Stimulated activated memory B cell treated with anti-CD40 and anti-IgM and Interleukin-4, amounts not matched to agents 10 μg/mL and 1 μg/mL and 100 μg/mL, for 72 hours (primary cell): ENCODE results near the gene PACS1.
A peak's percentile ranks its signal among the peaks of the same experiment; 100 is the strongest.

Experiments
- ATAC-seq: fragments of 150-1000 bp; cut with Tn5 transposase; 2 replicates; pipeline ENCODE4 v1.10.0; 2021
- H3K27ac Mint-ChIP-seq: one replicate; pipeline ENCODE4 v1.8.0; 2022; ENCODE audit warnings: mild to moderate bottlenecking, mixed read lengths
- H3K27me3 Mint-ChIP-seq: one replicate; pipeline ENCODE4 v1.8.0; 2022; ENCODE audit warnings: mixed read lengths
- H3K36me3 Mint-ChIP-seq: one replicate; pipeline ENCODE4 v1.8.0; 2022; ENCODE audit warnings: mixed read lengths
- H3K4me1 Mint-ChIP-seq: one replicate; pipeline ENCODE4 v1.8.0; 2022; ENCODE audit warnings: mixed read lengths
- H3K4me3 Mint-ChIP-seq: one replicate; pipeline ENCODE4 v1.8.0; 2022; ENCODE audit warnings: mild to moderate bottlenecking, moderate library complexity, mixed read lengths
- H3K9me3 Mint-ChIP-seq: one replicate; pipeline ENCODE4 v1.8.0; 2022; ENCODE audit warnings: mixed read lengths

PACS1 gene

DNA sequence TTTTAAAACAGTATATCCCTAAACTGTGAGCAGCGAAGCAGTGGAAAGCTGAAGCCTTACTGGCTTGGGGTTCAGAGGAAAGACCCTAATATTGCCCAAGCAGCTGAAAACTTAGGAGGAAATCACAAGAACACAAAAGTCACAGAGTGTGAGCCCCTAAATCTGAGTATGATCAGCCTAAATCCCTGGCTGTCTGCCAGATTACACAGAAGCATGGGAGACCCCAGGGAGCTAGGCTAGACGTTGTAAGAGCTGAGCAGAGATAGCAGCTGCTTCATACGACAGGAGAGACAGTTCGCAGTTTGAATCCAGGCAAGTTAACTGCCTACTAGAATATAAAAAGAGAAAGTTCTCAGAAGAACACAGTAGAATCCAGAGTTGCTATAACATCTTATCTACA lies 81.2 kb downstream of the PACS1 start:
- peaks cover 5% of the 10 kb centered on the region for H3K9me3 Mint-ChIP-seq
- peak overlapping the region; percentile 33 for H3K27ac Mint-ChIP-seq
- H3K36me3 Mint-ChIP-seq, result peaks cover 33% of the 10 kb centered on the region
- no peak overlapping the region for H3K4me3 Mint-ChIP-seq
- no peaks in the 10 kb centered on the region for H3K27me3 Mint-ChIP-seq
- H3K4me1 Mint-ChIP-seq, result peaks cover 34% of the 10 kb centered on the region
- no peak for ATAC-seq

GRCh38 chr11:66154109-66154508 lies 84.0 kb downstream of the PACS1 start:
- H3K9me3 Mint-ChIP-seq, result peaks cover 5% of the 10 kb centered on the region
- peaks cover 46% of the 10 kb centered on the region for H3K4me1 Mint-ChIP-seq
- no peak overlapping the region for H3K27ac Mint-ChIP-seq
- H3K36me3 Mint-ChIP-seq, result peaks cover 23% of the 10 kb centered on the region
- H3K4me3 Mint-ChIP-seq, result no peak overlapping the region
- no peaks in the 10 kb centered on the region for H3K27me3 Mint-ChIP-seq
- no peak for ATAC-seq

GRCh38 chr11:66155387-66156073 lies 85.5 kb downstream of the PACS1 start:
- Mint-ChIP-seq H3K4me3 (no peak overlapping the region), H3K27me3 (no peaks in the 10 kb centered on the region), H3K4me1 (peaks cover 38% of the 10 kb centered on the region), H3K36me3 (peaks cover 23% of the 10 kb centered on the region), H3K9me3 (peaks cover 5% of the 10 kb centered on the region), H3K27ac (no peak overlapping the region)
- no peak for ATAC-seq

- Mint-ChIP-seq H3K27me3 (no peaks in the 10 kb centered on the region), H3K36me3 (peaks cover 5% of the 10 kb centered on the region), H3K4me3 (no peak overlapping the region), H3K9me3 (peaks cover 2% of the 10 kb centered on the region), H3K27ac (peak overlapping the region; percentile 40), H3K4me1 (peaks cover 31% of the 10 kb centered on the region)
- ATAC-seq, result peak; percentile 56
Measured at GRCh38 chr11:66157182-66157864, 87.3 kb downstream of the PACS1 start.

DNA sequence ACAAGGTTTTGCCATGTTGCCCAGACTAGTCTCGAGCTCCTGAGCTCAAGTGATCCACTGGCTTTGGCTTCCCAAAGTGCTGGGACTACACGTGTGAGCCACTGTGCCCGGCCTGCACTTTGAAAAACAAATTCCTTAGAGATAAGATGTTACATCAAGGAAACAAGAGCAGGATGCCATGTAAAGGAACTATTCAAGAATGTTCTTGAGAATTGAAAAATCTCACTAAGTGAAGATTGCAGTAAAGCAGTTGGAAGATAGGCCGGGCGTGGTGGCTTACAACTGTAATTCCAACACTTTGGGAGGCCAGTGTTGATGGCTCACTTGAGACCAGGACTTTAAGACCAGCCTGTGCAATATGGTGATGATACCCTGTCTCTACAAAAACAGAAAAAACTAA lies 88.1 kb downstream of the PACS1 start:
- Mint-ChIP-seq H3K4me3 (no peak overlapping the region), H3K9me3 (no peaks in the 10 kb centered on the region), H3K27ac (peak overlapping the region; percentile 18), H3K4me1 (peaks cover 30% of the 10 kb centered on the region), H3K27me3 (no peaks in the 10 kb centered on the region), H3K36me3 (no peaks in the 10 kb centered on the region)
- ATAC-seq, result no peak

GRCh38 chr11:66159324-66159984 lies 89.4 kb downstream of the PACS1 start:
- no peaks in the 10 kb centered on the region for H3K9me3 Mint-ChIP-seq
- H3K4me1 Mint-ChIP-seq, result peaks cover 30% of the 10 kb centered on the region
- H3K4me3 Mint-ChIP-seq, result no peak overlapping the region
- no peaks in the 10 kb centered on the region for H3K36me3 Mint-ChIP-seq
- no peak for ATAC-seq
- H3K27me3 Mint-ChIP-seq, result no peaks in the 10 kb centered on the region
- no peak overlapping the region for H3K27ac Mint-ChIP-seq

DNA sequence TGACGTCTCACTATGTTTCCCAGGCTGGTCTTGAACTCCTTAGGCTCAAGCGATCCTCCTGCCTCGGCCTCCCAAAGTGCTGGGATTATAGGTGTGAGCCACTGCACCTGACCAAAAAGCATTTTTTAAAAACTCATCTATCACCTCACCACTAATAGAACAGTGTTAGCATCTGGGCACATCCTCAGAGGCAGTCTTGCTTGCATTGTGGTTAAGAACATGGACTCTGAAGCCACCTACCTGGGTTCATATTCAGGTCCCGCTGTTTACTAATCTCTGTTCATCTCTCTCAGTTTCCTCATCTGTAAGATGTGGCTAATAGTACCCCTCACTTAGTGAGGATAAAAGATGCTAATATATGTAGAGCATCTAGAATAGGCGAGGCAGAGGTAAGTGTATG lies 90.6 kb downstream of the PACS1 start:
- Mint-ChIP-seq H3K27me3 (no peaks in the 10 kb centered on the region), H3K4me3 (no peak overlapping the region), H3K36me3 (peaks cover 5% of the 10 kb centered on the region), H3K27ac (no peak overlapping the region), H3K9me3 (no peaks in the 10 kb centered on the region), H3K4me1 (peaks cover 38% of the 10 kb centered on the region)
- no peak for ATAC-seq

DNA sequence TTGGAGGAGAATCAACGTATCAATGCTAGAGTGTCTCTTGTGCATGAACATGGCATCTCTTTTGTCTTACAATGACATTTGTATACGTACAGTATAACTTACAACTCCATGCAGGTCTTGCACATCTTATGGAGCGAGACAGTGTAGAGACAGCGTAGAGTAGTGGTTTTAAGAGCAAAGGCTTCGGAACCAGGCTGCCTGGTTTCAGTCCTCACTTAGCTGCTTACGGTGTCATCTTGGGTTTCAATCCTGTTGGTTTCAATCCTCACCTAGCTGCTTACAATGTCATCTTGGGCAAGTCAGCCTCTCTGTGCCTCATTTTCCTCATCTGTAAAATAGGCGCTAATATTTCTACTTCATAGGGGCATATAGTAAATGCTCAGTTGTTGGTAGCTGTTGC lies 98.2 kb downstream of the PACS1 start:
- no peaks in the 10 kb centered on the region for H3K27me3 Mint-ChIP-seq
- H3K36me3 Mint-ChIP-seq, result peaks cover 32% of the 10 kb centered on the region
- H3K4me1 Mint-ChIP-seq, result peaks cover 42% of the 10 kb centered on the region
- no peak for ATAC-seq
- no peaks in the 10 kb centered on the region for H3K9me3 Mint-ChIP-seq
- H3K27ac Mint-ChIP-seq, result no peak overlapping the region
- H3K4me3 Mint-ChIP-seq, result no peak overlapping the region

- Mint-ChIP-seq H3K4me3 (no peak overlapping the region), H3K27ac (no peak overlapping the region), H3K27me3 (no peaks in the 10 kb centered on the region), H3K4me1 (peaks cover 39% of the 10 kb centered on the region), H3K9me3 (no peaks in the 10 kb centered on the region), H3K36me3 (peaks cover 33% of the 10 kb centered on the region)
- no peak for ATAC-seq
Measured at GRCh38 chr11:66172146-66172545, 102.1 kb downstream of the PACS1 start.

GRCh38 chr11:66176650-66177049 lies 106.6 kb downstream of the PACS1 start:
- H3K4me3 Mint-ChIP-seq, result no peak overlapping the region
- H3K27ac Mint-ChIP-seq, result no peak overlapping the region
- H3K9me3 Mint-ChIP-seq, result peaks cover 2% of the 10 kb centered on the region

DNA sequence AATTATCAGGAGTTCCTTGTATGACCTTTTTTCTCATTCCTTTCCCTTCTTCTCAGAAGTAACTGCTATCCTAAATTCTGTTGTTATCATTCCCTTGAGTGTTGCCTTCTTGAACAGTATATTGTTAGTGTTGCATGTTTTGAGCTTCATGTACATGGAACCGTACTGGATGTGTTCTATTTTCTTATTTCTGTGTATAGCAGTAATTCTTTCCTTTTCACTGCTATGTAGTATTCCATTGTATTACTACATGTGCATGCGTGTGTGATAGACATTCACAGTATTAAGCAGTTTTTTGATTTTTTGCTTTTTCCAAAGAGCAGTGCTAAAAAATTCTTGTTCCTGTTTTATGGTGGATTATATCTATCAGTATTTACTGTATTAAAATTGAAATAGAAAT lies 108.1 kb downstream of the PACS1 start:
- Mint-ChIP-seq H3K4me3 (no peak overlapping the region), H3K36me3 (peaks cover 14% of the 10 kb centered on the region), H3K27me3 (no peaks in the 10 kb centered on the region), H3K27ac (no peak overlapping the region), H3K9me3 (peaks cover 2% of the 10 kb centered on the region), H3K4me1 (peaks cover 38% of the 10 kb centered on the region)
- no peak for ATAC-seq

More at GRCh38 chr11:66176650-66177049, 106.6 kb downstream of the PACS1 start:
- ATAC-seq, result no peak
- Mint-ChIP-seq H3K36me3 (peaks cover 23% of the 10 kb centered on the region), H3K4me1 (peaks cover 45% of the 10 kb centered on the region), H3K27me3 (no peaks in the 10 kb centered on the region)

DNA sequence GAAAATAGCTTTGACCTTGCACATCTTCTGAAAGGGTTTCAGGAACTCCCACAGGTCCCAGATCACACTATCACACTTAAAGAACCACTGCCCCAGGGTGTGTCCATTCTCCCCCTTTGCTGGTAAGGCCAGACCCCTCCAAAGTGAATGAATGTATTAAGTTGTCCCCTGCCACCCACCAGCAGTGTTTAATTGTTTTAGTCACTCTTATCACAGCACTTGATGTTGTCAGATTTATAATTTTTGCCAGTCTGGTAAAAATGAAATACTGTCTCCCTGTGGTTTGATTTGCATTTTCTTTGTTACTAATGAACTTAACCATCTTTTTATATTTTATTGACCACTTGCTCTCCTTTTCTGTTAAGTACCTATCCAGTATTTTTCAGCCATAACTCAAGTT lies 108.8 kb downstream of the PACS1 start:
- no peak for ATAC-seq
- Mint-ChIP-seq H3K27ac (peak overlapping the region; percentile 69), H3K9me3 (peaks cover 2% of the 10 kb centered on the region), H3K27me3 (no peaks in the 10 kb centered on the region), H3K4me1 (peaks cover 44% of the 10 kb centered on the region), H3K4me3 (no peak overlapping the region), H3K36me3 (peaks cover 9% of the 10 kb centered on the region)

- peaks cover 29% of the 10 kb centered on the region for H3K4me1 Mint-ChIP-seq
Measured at GRCh38 chr11:66181632-66182315, 111.7 kb downstream of the PACS1 start.

GRCh38 chr11:66183494-66184048 lies 113.5 kb downstream of the PACS1 start:
- no peak overlapping the region for H3K4me3 Mint-ChIP-seq
- no peaks in the 10 kb centered on the region for H3K27me3 Mint-ChIP-seq
- peaks cover 14% of the 10 kb centered on the region for H3K36me3 Mint-ChIP-seq
- no peak for ATAC-seq
- peaks cover 4% of the 10 kb centered on the region for H3K9me3 Mint-ChIP-seq
- H3K27ac Mint-ChIP-seq, result no peak overlapping the region
- peaks cover 30% of the 10 kb centered on the region for H3K4me1 Mint-ChIP-seq

More at GRCh38 chr11:66181632-66182315, 111.7 kb downstream of the PACS1 start:
- H3K36me3 Mint-ChIP-seq, result no peaks in the 10 kb centered on the region
- ATAC-seq, result no peak
- H3K4me3 Mint-ChIP-seq, result no peak overlapping the region
- H3K9me3 Mint-ChIP-seq, result peaks cover 2% of the 10 kb centered on the region
- no peaks in the 10 kb centered on the region for H3K27me3 Mint-ChIP-seq
- H3K27ac Mint-ChIP-seq, result no peak overlapping the region

GRCh38 chr11:66184728-66185127 lies 114.7 kb downstream of the PACS1 start:
- Mint-ChIP-seq H3K4me3 (no peak overlapping the region), H3K36me3 (peaks cover 14% of the 10 kb centered on the region), H3K27ac (no peak overlapping the region), H3K4me1 (peaks cover 23% of the 10 kb centered on the region), H3K9me3 (peaks cover 4% of the 10 kb centered on the region), H3K27me3 (no peaks in the 10 kb centered on the region)
- no peak for ATAC-seq
